ENCODE measurements around the gene PTPRK. TPM values are rescaled to one million over a fixed set of nuclear protein-coding genes. Genes with fewer than 3 reads are reported as not detected.
"Not testable (repeated sequence)": the region's sequence is repeated elsewhere in the genome, so short reads cannot be mapped to it uniquely, and the experiment has no call there.

Gene PTPRK
- total RNA-seq, 1 donor from 2014 or later, result 4.2 TPM

DNA sequence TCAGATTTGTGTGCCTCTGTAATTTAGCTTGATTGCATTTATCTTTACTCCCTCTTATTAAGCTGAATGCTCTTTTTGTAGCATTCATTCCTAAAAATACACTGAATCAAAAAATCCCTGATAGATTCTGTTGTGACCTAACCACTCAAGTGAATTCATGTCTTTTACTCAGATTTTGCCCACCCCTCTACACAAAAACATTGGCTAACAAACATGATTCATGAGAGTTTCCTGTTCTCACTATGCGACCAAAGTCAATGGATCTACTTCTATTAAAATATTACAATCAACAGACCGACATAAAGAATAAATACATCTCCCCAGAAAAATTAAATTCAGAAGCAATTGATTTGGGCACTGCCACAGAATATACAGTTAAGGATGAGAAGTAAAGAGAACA, 520.0 kb downstream of the PTPRK start:
- Mint-ChIP-seq H3K4me1 (ENCODE audit: low read depth) (peaks cover 15% of the 10 kb centered on the region), H3K4me3 (ENCODE audit: low read depth) (no peak overlapping the region)

DNA sequence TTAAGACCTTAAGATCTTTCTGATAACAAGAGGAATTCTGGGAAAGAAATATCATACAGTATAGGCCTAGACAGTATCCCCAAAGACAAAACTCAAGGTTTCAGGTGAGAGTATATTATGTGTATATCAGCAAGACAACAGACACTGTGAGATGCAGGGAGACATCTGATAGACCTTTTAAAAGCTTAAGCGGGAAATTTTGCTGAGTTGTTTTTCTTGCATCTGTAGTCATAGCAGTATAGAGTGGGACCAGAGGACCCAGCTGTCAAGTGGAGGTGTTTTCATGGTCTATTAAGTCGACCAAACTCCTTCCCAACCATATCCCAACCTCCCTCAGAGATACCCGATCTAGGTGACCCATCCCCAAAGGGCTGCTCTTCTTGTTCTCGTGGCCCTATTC, 521.4 kb downstream of the PTPRK start:
- Mint-ChIP-seq H3K9me3 (no peaks in the 10 kb centered on the region), H3K36me3 (ENCODE audit: low read depth) (peaks cover 3% of the 10 kb centered on the region), H3K4me3 (ENCODE audit: low read depth) (no peak overlapping the region), H3K27ac (no peak overlapping the region), H3K27me3 (ENCODE audit: low read depth) (no peaks in the 10 kb centered on the region), H3K4me1 (ENCODE audit: low read depth) (peaks cover 15% of the 10 kb centered on the region)
- DNase-seq (ENCODE audit: low spot score), result no peak
- intact Hi-C loops (cut with micrococcal nuclease), result no loop called here

More for the DNA sequence above, 520.0 kb downstream of the PTPRK start:
- no peaks in the 10 kb centered on the region for H3K9me3 Mint-ChIP-seq
- no peaks in the 10 kb centered on the region for H3K27me3 Mint-ChIP-seq (ENCODE audit: low read depth)
- intact Hi-C loops (cut with micrococcal nuclease), result no loop called here
- H3K27ac Mint-ChIP-seq, result no peak overlapping the region
- DNase-seq (ENCODE audit: low spot score), result no peak
- peaks cover 3% of the 10 kb centered on the region for H3K36me3 Mint-ChIP-seq (ENCODE audit: low read depth)

DNA sequence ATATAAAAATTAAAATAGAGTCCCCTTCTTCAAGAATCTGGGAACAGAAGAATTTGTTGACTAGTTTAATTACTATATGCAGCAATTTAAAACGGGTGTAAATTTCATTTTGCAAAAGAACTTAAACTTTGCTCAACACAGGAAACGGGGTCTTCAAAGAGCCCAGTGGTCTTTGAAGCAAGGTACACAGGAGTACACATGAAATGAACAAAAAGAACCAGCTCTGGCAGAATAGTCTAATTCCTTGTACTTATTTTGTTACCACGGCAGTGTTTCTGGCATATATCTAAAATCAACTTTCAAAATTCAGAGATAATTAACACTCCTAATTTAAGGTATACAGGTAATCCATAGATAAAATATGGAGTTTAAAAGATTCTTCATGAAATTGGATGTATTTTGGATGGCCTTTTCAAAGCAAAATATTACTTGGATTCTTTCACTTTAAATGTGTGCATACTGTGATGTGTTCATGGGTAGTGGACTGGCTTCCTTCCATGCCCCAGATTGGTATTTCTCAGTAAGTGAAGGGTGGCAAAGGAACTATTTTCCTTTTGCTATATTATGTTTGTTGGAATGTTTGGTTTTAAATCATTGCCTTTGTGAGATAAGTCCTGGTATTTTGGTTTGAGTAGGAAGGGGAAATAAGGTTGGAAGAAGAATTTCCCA, 522.8 kb downstream of the PTPRK start:
- no peaks in the 10 kb centered on the region for H3K27me3 Mint-ChIP-seq (ENCODE audit: low read depth)
- intact Hi-C loops (cut with micrococcal nuclease), result no loop called here
- peaks cover 15% of the 10 kb centered on the region for H3K4me1 Mint-ChIP-seq (ENCODE audit: low read depth)
- H3K36me3 Mint-ChIP-seq (ENCODE audit: low read depth), result peaks cover 3% of the 10 kb centered on the region
- H3K4me3 Mint-ChIP-seq (ENCODE audit: low read depth), result no peak overlapping the region
- H3K27ac Mint-ChIP-seq, result no peak overlapping the region
- no peaks in the 10 kb centered on the region for H3K9me3 Mint-ChIP-seq
- no peak for DNase-seq (ENCODE audit: low spot score)

DNA sequence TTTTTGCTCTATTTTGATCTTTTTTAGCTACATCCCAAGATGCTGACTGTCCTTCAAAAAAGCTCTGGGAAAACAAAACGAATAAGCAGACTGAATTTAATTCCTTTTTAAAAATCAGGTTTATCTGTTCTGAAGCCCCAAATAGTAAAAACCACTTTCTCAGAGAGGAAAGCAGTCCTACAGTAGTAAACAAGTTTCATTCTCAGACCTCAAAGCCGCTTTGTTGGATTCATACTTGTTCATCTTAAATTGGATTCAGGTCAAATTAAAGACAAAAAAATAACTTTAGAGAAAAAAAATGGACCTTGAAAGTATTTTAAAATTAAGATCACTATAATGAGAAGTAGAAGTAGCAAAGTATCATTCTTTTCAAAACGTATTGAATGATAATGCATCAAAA, 523.5 kb downstream of the PTPRK start:
- no peaks in the 10 kb centered on the region for H3K9me3 Mint-ChIP-seq
- H3K4me1 Mint-ChIP-seq (ENCODE audit: low read depth), result peaks cover 19% of the 10 kb centered on the region
- H3K27ac Mint-ChIP-seq, result no peak overlapping the region
- intact Hi-C loops (cut with micrococcal nuclease), result no loop called here
- H3K36me3 Mint-ChIP-seq (ENCODE audit: low read depth), result peaks cover 3% of the 10 kb centered on the region
- no peaks in the 10 kb centered on the region for H3K27me3 Mint-ChIP-seq (ENCODE audit: low read depth)
- no peak for DNase-seq (ENCODE audit: low spot score)
- H3K4me3 Mint-ChIP-seq (ENCODE audit: low read depth), result no peak overlapping the region

DNA sequence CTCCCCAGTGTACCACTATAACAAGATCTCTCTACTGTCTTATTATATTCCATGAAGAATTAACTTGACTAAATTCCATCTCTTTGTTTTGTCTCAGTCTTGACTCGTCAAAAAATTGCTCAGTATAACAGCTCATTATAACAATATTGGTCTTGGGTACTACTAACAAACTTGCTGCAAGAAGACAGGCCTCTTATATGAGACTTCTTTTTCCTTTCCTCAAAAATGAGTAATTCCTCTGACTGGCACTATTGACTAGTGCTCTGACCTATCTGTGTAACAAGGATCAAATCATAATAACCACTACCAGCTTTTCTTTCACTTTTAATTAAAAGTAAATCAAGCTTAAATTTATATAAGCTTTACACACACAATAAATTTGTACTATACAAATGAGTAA, 528.3 kb downstream of the PTPRK start:
- H3K4me3 Mint-ChIP-seq (ENCODE audit: low read depth), result no peak overlapping the region
- H3K27ac Mint-ChIP-seq, result no peak overlapping the region
- intact Hi-C loops (cut with micrococcal nuclease), result no loop called here
- no peak for DNase-seq (ENCODE audit: low spot score)
- H3K4me1 Mint-ChIP-seq (ENCODE audit: low read depth), result peaks cover 14% of the 10 kb centered on the region
- peaks cover 10% of the 10 kb centered on the region for H3K9me3 Mint-ChIP-seq
- no peaks in the 10 kb centered on the region for H3K27me3 Mint-ChIP-seq (ENCODE audit: low read depth)
- no peaks in the 10 kb centered on the region for H3K36me3 Mint-ChIP-seq (ENCODE audit: low read depth)

DNA sequence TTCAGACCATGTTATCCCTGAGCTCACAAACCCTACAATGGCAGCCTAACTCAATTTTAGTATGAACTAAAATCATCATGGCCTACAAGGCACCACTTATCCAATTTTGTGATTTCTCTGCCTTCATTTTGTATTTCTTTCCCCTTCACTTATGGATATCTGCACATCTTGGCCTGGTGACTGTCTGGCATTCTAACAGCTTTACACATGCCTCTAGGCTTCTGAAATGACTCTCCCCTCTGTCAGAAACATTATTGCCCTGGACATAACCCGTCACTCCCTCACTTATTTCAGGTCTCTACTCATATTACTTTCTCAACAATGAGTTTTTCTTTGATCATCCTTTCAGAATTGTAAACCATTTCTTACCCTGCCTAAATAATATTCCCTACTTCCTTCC, 530.3 kb downstream of the PTPRK start:
- no peaks in the 10 kb centered on the region for H3K27me3 Mint-ChIP-seq (ENCODE audit: low read depth)
- H3K4me1 Mint-ChIP-seq (ENCODE audit: low read depth), result peaks cover 7% of the 10 kb centered on the region
- H3K27ac Mint-ChIP-seq, result no peak overlapping the region
- H3K4me3 Mint-ChIP-seq (ENCODE audit: low read depth), result no peak overlapping the region
- peaks cover 10% of the 10 kb centered on the region for H3K9me3 Mint-ChIP-seq
- no peak for DNase-seq (ENCODE audit: low spot score)
- H3K36me3 Mint-ChIP-seq (ENCODE audit: low read depth), result no peaks in the 10 kb centered on the region
- intact Hi-C loops (cut with micrococcal nuclease), result no loop called here

DNA sequence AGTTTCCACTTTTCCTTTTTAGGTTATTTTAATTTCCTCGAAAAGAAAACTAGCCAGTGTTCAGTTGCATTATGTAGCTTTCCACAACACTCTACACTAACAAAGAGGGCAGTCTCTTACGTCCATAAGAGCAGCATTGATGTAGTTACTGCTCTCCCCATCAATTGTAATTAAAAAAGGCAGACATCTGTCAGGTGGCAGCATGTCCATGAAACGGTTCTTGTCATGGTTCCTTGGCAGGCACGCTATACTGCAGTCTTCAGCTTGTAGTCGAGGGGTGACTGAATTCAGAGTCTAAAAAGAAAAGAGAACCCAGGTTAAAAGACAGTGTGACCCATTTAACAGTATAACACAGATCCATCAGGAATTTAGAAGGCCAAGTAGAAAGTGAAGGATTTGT, 539.4 kb downstream of the PTPRK start:
- intact Hi-C loops (cut with micrococcal nuclease), result no loop called here
- Mint-ChIP-seq H3K36me3 (ENCODE audit: low read depth) (peaks cover 16% of the 10 kb centered on the region), H3K4me1 (ENCODE audit: low read depth) (peaks cover 7% of the 10 kb centered on the region), H3K27ac (no peak overlapping the region), H3K27me3 (ENCODE audit: low read depth) (no peaks in the 10 kb centered on the region), H3K4me3 (ENCODE audit: low read depth) (no peak overlapping the region), H3K9me3 (peaks cover 15% of the 10 kb centered on the region)
- DNase-seq (ENCODE audit: low spot score), result no peak

DNA sequence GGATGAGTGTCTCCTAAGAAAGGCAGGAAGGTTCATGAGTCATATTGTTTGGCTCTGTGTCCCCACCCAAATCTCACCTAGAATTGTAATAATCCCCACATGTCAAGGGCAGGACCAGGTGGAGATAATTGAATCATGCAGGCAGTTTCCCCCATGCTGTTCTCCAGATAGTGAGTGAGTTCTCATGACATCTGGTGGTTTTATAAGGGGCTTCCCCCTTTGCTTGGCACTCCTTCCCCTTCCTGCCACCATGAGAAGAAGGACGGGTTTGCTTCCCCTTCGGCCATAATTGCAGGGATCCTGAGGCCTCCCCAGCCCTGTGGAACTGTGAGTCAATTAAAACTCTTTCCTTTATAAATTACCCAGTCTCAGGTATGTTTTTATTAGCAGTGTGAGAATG, 542.2 kb downstream of the PTPRK start:
- intact Hi-C loops (cut with micrococcal nuclease), result loop anchor here (10.0 kb wide), 1 partner anchor 347 kb away; no protein-coding TSS in a partner anchor
- Mint-ChIP-seq H3K4me1 (ENCODE audit: low read depth) (peaks cover 18% of the 10 kb centered on the region), H3K36me3 (ENCODE audit: low read depth) (peaks cover 32% of the 10 kb centered on the region), H3K9me3 (peaks cover 30% of the 10 kb centered on the region)
- not testable (repeated sequence) for H3K4me3 Mint-ChIP-seq (ENCODE audit: low read depth); DNase-seq (ENCODE audit: low spot score); H3K27me3 Mint-ChIP-seq (ENCODE audit: low read depth); H3K27ac Mint-ChIP-seq

DNA sequence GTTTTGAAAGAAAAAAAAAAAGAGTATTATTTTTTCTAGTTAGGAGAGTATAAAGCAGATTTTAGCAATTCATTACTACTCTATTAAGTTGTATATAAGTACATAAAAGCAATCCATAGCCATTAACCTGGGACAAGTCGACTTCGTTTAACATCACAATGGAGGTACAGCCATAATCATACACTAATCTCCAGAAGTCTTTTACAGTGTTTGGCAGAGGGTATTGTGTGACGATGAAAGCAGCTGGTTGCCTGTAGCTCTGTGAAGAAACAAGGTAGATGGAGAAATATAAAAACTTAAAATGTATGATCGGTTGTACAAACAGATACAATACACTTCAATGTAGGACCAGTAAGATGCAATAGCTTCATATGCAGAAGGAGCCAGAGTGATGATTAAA, 543.6 kb downstream of the PTPRK start:
- Mint-ChIP-seq H3K4me3 (ENCODE audit: low read depth) (no peak overlapping the region), H3K36me3 (ENCODE audit: low read depth) (peaks cover 35% of the 10 kb centered on the region), H3K27me3 (ENCODE audit: low read depth) (no peaks in the 10 kb centered on the region)

DNA sequence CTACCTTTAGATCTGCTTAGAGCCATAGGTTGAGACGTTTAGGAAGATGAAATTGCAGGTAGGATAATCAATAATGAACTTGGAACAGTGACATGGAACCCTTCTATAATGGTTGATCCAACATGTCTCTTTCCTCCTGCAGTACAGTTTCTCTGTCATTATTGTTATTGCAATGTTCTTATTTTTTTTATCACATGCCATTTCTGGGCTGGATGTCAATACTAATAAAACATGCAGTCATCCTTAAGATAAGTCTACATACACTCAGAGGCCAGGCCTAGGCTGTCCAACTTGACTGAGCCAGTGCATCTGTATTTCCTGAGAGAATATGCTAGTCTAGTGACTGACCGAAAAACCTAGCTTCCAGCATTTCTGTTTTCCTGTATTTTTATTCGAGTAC, 544.3 kb downstream of the PTPRK start:
- no peak overlapping the region for H3K4me3 Mint-ChIP-seq (ENCODE audit: low read depth)
- no peak for DNase-seq (ENCODE audit: low spot score)
- intact Hi-C loops (cut with micrococcal nuclease), result loop anchor here (10.0 kb wide), 1 partner anchor 349 kb away; no protein-coding TSS in a partner anchor
- H3K9me3 Mint-ChIP-seq, result peaks cover 34% of the 10 kb centered on the region
- H3K36me3 Mint-ChIP-seq (ENCODE audit: low read depth), result peaks cover 35% of the 10 kb centered on the region
- no peak overlapping the region for H3K27ac Mint-ChIP-seq
- peaks cover 38% of the 10 kb centered on the region for H3K4me1 Mint-ChIP-seq (ENCODE audit: low read depth)
- H3K27me3 Mint-ChIP-seq (ENCODE audit: low read depth), result no peaks in the 10 kb centered on the region

More for the DNA sequence above, 543.6 kb downstream of the PTPRK start:
- H3K9me3 Mint-ChIP-seq, result peaks cover 34% of the 10 kb centered on the region
- peaks cover 31% of the 10 kb centered on the region for H3K4me1 Mint-ChIP-seq (ENCODE audit: low read depth)
- no peak overlapping the region for H3K27ac Mint-ChIP-seq
- no peak for DNase-seq (ENCODE audit: low spot score)
- intact Hi-C loops (cut with micrococcal nuclease), result loop anchor here (10.0 kb wide), 1 partner anchor 348 kb away; no protein-coding TSS in a partner anchor

DNA sequence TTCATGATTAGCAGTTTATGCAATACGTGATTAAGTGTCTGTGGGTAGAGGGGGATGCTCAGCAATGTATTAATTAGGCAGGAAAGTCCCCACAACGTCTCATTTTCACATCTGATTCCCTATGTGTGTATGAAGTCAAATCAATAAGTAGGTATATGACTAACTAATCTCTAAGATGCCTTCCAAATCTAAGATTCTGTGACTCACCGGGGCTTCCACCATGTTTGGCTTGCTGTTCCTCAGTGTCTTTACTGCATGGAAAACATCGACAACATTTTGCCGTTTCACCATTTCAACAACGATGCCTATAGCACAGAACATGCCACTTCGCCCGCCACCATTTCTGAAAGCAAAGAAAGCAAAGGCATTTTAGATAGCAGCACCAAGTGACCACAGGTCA, 547.6 kb downstream of the PTPRK start:
- Mint-ChIP-seq H3K4me1 (ENCODE audit: low read depth) (peaks cover 43% of the 10 kb centered on the region), H3K27ac (peak overlapping the region; percentile 96), H3K36me3 (ENCODE audit: low read depth) (peaks cover 42% of the 10 kb centered on the region), H3K27me3 (ENCODE audit: low read depth) (no peaks in the 10 kb centered on the region), H3K4me3 (ENCODE audit: low read depth) (no peak overlapping the region), H3K9me3 (peaks cover 46% of the 10 kb centered on the region)
- no peak for DNase-seq (ENCODE audit: low spot score)
- intact Hi-C loops (cut with micrococcal nuclease), result loop anchor here (1.0 to 10.0 kb wide), 13 partner anchors 22 to 684 kb away; partner anchors contain the start of gene PTPRK

DNA sequence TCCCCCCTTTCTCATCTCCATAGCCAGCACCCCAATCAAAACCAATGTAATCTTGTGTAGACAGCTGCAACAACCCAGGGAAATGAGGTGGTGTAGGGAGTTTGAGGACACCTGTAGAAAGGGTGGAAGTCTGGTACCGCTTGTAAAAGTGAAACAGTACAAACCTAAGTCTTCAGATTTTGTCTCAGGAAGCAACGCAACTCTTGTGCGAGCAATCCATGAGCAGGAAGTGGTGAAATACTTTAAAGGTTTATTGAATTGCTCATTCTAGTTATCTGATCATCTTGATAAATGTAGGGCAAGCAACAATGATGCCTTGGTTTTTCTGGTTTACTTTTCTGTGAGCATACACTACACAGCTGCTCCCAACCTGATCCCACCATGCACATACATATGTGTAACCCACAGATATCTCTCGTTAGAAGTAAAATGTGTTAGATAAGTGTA, 548.4 kb downstream of the PTPRK start:
- Mint-ChIP-seq H3K4me1 (ENCODE audit: low read depth) (peaks cover 52% of the 10 kb centered on the region), H3K27me3 (ENCODE audit: low read depth) (no peaks in the 10 kb centered on the region), H3K4me3 (ENCODE audit: low read depth) (peak overlapping the region; percentile 76), H3K36me3 (ENCODE audit: low read depth) (peaks cover 49% of the 10 kb centered on the region), H3K27ac (peak overlapping the region; percentile 96), H3K9me3 (peaks cover 47% of the 10 kb centered on the region)
- peak; percentile 69 for DNase-seq (ENCODE audit: low spot score)
- intact Hi-C loops (cut with micrococcal nuclease), result loop anchor here (1.0 to 10.0 kb wide), 12 partner anchors 21 to 685 kb away; partner anchors contain the start of gene PTPRK

DNA sequence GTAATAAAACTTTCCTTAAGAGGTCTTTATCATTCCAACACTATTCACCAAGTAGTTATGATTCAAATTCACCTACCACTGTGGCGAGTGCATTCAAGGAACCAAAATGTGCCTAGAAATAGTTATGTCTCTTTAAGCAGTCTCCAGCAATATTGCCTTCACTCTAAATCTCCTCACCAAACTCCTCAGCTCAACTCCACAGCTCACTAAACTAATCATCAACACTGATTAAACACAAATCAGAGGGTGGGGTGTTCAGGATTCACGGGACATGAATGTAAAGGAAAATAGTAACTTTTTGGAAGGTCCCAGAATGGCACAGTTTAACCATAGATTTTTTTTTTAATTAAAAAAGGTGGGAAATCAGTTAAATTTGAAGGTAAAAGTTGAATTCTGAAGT, 549.0 kb downstream of the PTPRK start:
- Mint-ChIP-seq H3K9me3 (peaks cover 46% of the 10 kb centered on the region), H3K4me1 (ENCODE audit: low read depth) (peaks cover 56% of the 10 kb centered on the region), H3K4me3 (ENCODE audit: low read depth) (peak overlapping the region; percentile 76), H3K36me3 (ENCODE audit: low read depth) (peaks cover 48% of the 10 kb centered on the region), H3K27me3 (ENCODE audit: low read depth) (no peaks in the 10 kb centered on the region), H3K27ac (peak overlapping the region; percentile 96)
- no peak for DNase-seq (ENCODE audit: low spot score)
- intact Hi-C loops (cut with micrococcal nuclease), result loop anchor here (5.0 to 10.0 kb wide), 2 partner anchors 353 to 551 kb away; partner anchors contain the start of gene PTPRK
